Smooth muscle cell (in vitro differentiated cells): ENCODE measurements around the gene PLA2G5. TPM values are rescaled to one million over a fixed set of nuclear protein-coding genes. Genes with fewer than 3 reads are reported as not detected.

Source experiments
- DNase-seq: peaks from one replicate; lab custom pipeline; 2025; ENCODE audit not compliant: unreplicated experiment; lab: John Stamatoyannopoulos, UW
- H2AFZ ChIP-seq: fragments of 200-600 bp; sonication (generic); 2 replicates; pipeline ENCODE4 v1.6.0; 2016; ENCODE audit warnings: antibody characterized with exemption, low read depth, mild to moderate bottlenecking
- H3F3A ChIP-seq: fragments of 200-600 bp; sonication (generic); 2 replicates; pipeline ENCODE4 v1.6.0; 2017; ENCODE audit warnings: antibody characterized with exemption, low read depth
- H3K27ac ChIP-seq: fragments of 200-600 bp; sonication (generic); 2 replicates; pipeline ENCODE4 v1.5.1; 2016; ENCODE audit warnings: low read depth, mild to moderate bottlenecking
- H3K27me3 ChIP-seq: fragments of 200-600 bp; sonication (generic); 2 replicates; pipeline ENCODE4 v1.6.1; 2016; ENCODE audit warnings: low read depth, mild to moderate bottlenecking
- H3K36me3 ChIP-seq: fragments of 200-600 bp; sonication (generic); 2 replicates; pipeline ENCODE4 v1.5.1; 2016; ENCODE audit warnings: low read depth
- H3K4me1 ChIP-seq: fragments of 200-600 bp; sonication (generic); 2 replicates; pipeline ENCODE4 v1.5.1; 2016; ENCODE audit warnings: low read depth
- H3K4me2 ChIP-seq: fragments of 200-600 bp; sonication (generic); 2 replicates; pipeline ENCODE4 v1.6.0; 2016; ENCODE audit warnings: mild to moderate bottlenecking
- H3K4me3 ChIP-seq: fragments of 200-600 bp; sonication (generic); 2 replicates; pipeline ENCODE4 v1.5.1; 2016; ENCODE audit warnings: mild to moderate bottlenecking
- H3K79me2 ChIP-seq: fragments of 200-600 bp; sonication (generic); 2 replicates; pipeline ENCODE4 v1.6.0; 2016; ENCODE audit warnings: low read depth, mild to moderate bottlenecking
- H3K9ac ChIP-seq: fragments of 200-600 bp; sonication (generic); 2 replicates; pipeline ENCODE4 v1.6.0; 2016; ENCODE audit warnings: low read depth
- H3K9me3 ChIP-seq: fragments of 200-600 bp; sonication (generic); replicated peaks from 2 replicates; pipeline ENCODE4 v1.5.1; 2016; ENCODE audit warnings: low read depth
- H4K20me1 ChIP-seq: fragments of 200-600 bp; sonication (generic); 2 replicates; pipeline ENCODE4 v1.6.0; 2016; ENCODE audit warnings: low read depth
- CTCF ChIP-seq: fragments of 200-600 bp; sonication (generic); IDR thresholded peaks from 2 replicates; pipeline ENCODE4 v1.5.1; 2017; ENCODE audit warnings: borderline replicate concordance, mild to moderate bottlenecking, antibody characterized with exemption; ENCODE audit not compliant: insufficient read depth, poor library complexity, severe bottlenecking
- WGBS: methylation state at CpG from one replicate; pipeline ENCODE4 v1.1.7; 2016; ENCODE audit warnings: low lambda C conversion rate; 5-methylcytosine and 5-hydroxymethylcytosine counted together
- polyA plus RNA-seq: library from polyadenylated mRNA; unstranded; fragments of >200 nt; fragmentation: Nextera tagmentation; extraction: Ambion mirVana; gene quantifications from 2 replicates; pipeline ENCODE4 v1.2.1, GENCODE V29; 2016
- total RNA-seq: library from RNA; depleted of rRNA; stranded (reverse); fragments of >200 nt; gene quantifications from 2 replicates; pipeline ENCODE4 v1.2.3, GENCODE V29; 2014

PLA2G5 gene
- total and polyA plus RNA-seq, 2 experiments from 2014 or later: 0.22 to 0.64 TPM

GRCh38 chr1:20108366-20109123 is 38.6 kb downstream of the PLA2G5 start:
- Histone ChIP-seq H3K27ac (peak overlapping the region; percentile 9), H3K36me3 (no peaks in the 10 kb centered on the region), H4K20me1 (no peaks in the 10 kb centered on the region), H3K4me3 (no peak overlapping the region), H3K79me2 (no peaks in the 10 kb centered on the region), H3K4me2 (no peak overlapping the region), H3K9ac (no peak overlapping the region), H3K27me3 (no peaks in the 10 kb centered on the region), H3K4me1 (no peaks in the 10 kb centered on the region), H3K9me3 (no peaks in the 10 kb centered on the region), H2AFZ (no peak overlapping the region), H3F3A (no peaks in the 10 kb centered on the region)
- TF ChIP-seq CTCF: no peak
- DNase-seq: no peak
- 90% methylated on average over 5 of the region's 5 CpGs for WGBS

- H3K9me3 ChIP-seq: no peaks in the 10 kb centered on the region
- H3K36me3 ChIP-seq: no peaks in the 10 kb centered on the region
- no peaks in the 10 kb centered on the region for H3K27me3 ChIP-seq
- H3K4me1 ChIP-seq: no peaks in the 10 kb centered on the region
- no peak overlapping the region for H3K4me3 ChIP-seq
- H4K20me1 ChIP-seq: no peaks in the 10 kb centered on the region
- no peak overlapping the region for H3K4me2 ChIP-seq
- H3F3A ChIP-seq: no peaks in the 10 kb centered on the region
- H2AFZ ChIP-seq: no peak overlapping the region
- no peak overlapping the region for H3K27ac ChIP-seq
- DNase-seq: no peak
- no peak overlapping the region for H3K9ac ChIP-seq
- WGBS: 78% methylated on average over 4 of the region's 4 CpGs
- TF ChIP-seq CTCF: no peak
- no peaks in the 10 kb centered on the region for H3K79me2 ChIP-seq
Observed at GRCh38 chr1:20109223-20109856, 39.3 kb downstream of the PLA2G5 start.

GRCh38 chr1:20110679-20111078 is 40.7 kb downstream of the PLA2G5 start:
- no peaks in the 10 kb centered on the region for H3K4me1 ChIP-seq
- no peaks in the 10 kb centered on the region for H4K20me1 ChIP-seq
- no peaks in the 10 kb centered on the region for H3K36me3 ChIP-seq
- no peak overlapping the region for H3K4me2 ChIP-seq
- no peaks in the 10 kb centered on the region for H3K9me3 ChIP-seq
- H3F3A ChIP-seq: no peaks in the 10 kb centered on the region
- H3K27ac ChIP-seq: peak overlapping the region; percentile 25
- no peak overlapping the region for H3K9ac ChIP-seq
- H3K4me3 ChIP-seq: no peak overlapping the region
- H3K79me2 ChIP-seq: no peaks in the 10 kb centered on the region
- no peak overlapping the region for H2AFZ ChIP-seq
- no peak for TF ChIP-seq CTCF
- H3K27me3 ChIP-seq: no peaks in the 10 kb centered on the region
- WGBS: 46% methylated on average over 12 of the region's 12 CpGs
- no peak for DNase-seq
